NCI-H146 treated with DMSO at 0.1 percent for 48 hours (cell line): ENCODE data around the gene PRODH.
"Not testable (repeated sequence)": the region's sequence is repeated elsewhere in the genome, so short reads cannot be mapped to it uniquely, and the experiment has no call there.

Source experiments
- DNase-seq: peaks from one replicate; lab custom pipeline; 2025; ENCODE audit not compliant: unreplicated experiment; lab: John Stamatoyannopoulos, UW

Gene PRODH

GRCh38 chr22:18909556-18909955, 26.5 kb downstream of the PRODH start:
- DNase-seq = no peak

DNA sequence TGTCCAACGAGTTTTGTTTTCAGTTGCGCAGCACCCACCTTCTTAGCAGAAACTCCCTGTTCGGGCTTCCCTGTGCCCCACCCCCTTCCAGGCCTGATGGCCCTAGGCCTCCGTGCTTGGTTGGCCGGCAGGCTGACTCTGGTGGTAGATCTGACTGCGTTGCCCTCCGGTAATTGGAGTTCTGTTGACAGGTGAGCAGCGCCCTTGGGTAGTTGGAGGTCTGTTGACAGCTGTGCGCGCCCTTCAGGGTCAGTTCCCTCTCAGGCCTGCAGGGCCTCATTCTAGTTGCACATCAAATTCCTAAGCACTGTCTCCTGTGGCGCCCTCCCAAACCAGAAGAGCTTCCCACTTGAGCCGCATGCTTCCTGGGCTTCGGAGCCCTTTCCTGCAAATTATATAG, 29.2 kb downstream of the PRODH start:
- DNase-seq = no peak

DNA sequence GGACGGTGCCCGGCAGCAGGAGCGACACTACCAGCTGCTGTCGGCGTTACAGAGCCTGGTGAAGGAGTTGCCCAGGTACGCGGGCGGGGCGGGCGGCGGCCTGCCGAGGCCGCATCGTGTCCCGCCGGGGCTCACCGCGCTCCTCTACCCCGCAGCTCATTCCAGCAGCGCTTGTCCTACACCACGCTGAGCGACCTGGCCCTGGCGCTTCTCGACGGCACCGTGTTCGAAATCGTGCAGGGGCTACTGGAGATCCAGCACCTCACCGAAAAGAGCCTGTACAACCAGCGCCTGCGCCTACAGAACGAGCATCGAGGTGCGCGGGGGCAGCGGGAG, 29.7 kb downstream of the PRODH start:
- not testable (repeated sequence) for DNase-seq

GRCh38 chr22:18905540-18906409, 30.3 kb downstream of the PRODH start, which contains the start of gene DGCR6:
Gene DGCR6, plus strand, starts transcription at chr22:18906320. Its CDS starts 55 bp downstream, at chr22:18906375.
- DNase-seq = no peak

DNA sequence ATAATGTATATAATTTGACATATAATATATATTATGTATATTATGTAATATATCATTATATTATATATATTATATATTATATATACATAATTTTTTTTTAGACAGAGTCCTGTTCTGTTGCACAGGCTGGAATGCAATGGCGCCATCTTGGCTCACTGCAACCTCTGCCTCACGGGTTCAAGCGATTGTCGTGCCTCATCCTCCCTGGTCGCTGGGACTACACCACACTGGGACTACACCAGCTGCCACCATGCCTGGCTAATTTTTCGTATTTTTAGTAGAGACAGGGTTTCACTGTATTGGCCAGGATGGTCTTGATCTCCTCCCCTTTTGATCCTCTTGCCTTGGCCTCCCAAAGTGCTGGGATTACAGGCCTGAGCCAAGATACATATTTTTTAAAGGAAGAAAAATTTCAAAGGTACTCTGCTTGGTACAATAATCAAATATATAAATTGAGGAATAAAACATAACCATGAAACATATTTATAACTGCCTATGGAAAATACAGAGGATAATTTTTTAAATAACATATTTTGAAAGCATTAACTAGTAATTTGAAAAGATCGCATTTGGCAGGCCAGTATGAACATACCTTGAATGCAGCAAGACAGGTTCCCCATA, 39.9 kb downstream of the PRODH start:
- not testable (repeated sequence) for DNase-seq

GRCh38 chr22:18893775-18894174, 42.3 kb downstream of the PRODH start:
- DNase-seq = not testable (repeated sequence)

GRCh38 chr22:18890510-18891192, 45.4 kb downstream of the PRODH start:
- DNase-seq = not testable (repeated sequence)

- DNase-seq = no peak
Observed at GRCh38 chr22:18888115-18888514, 48.0 kb downstream of the PRODH start.

GRCh38 chr22:18884465-18884864, 51.6 kb downstream of the PRODH start:
- DNase-seq = not testable (repeated sequence)

DNA sequence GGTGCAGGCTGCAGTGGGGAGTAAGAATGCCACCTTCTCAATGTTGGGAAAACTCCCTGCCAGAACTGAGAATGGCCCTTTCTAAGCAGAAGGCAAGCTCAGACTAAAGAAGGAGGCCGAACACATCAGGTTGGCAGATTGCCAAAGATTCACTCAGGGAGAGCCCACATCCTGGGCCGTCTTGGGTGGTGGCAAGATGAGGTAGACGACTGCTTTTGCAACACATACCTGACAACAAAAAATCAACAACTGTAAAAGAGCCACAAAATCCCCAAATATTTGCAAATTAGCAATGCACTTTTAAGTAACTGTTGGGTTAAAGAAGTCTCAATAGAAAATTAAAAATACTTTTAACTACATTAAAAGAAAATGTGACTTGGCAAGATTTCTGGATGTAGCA, 54.8 kb downstream of the PRODH start:
- DNase-seq = not testable (repeated sequence)
